Measurements from ENCODE around the gene PTEN.

PTEN gene

DNA sequence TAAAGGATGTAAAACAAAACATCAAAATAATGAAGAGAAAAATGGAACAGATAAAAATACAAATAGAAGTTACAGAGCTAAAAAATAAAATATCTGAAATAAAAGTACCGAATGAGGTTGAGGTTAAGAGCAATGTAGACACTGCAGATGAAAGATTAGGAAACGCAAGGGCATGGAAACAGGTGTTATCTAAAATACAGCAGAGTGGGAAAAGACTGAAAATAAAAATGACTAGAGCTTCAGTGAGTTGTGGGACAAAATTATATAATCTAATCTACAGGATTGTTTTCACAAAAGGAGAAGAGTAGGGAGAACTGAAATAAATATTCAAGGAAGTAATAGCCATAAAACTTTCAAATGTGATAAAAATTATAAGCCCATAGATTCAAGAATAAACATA lies 123.8 kb downstream of the PTEN start:
- no peak for DNase-seq

DNA sequence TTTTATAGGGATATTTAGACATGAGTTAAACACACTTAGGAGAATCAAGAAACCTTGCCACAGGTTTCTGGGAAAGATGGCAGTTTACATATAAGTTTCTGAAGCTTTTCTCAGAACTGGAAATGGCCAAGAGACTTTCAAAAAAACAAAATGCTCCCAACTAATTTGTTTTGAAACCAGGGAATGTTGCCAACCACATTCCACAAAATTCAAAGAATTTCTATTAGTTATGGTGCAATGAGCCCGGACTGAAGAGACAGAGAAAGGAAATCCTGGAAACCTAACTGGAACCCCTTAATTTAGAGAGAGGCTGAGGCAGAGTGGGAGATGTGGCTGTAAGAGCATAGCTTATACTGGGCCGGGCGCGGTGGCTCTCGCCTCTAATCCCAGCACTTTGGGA lies 128.5 kb downstream of the PTEN start:
- DNase-seq = no peak

DNA sequence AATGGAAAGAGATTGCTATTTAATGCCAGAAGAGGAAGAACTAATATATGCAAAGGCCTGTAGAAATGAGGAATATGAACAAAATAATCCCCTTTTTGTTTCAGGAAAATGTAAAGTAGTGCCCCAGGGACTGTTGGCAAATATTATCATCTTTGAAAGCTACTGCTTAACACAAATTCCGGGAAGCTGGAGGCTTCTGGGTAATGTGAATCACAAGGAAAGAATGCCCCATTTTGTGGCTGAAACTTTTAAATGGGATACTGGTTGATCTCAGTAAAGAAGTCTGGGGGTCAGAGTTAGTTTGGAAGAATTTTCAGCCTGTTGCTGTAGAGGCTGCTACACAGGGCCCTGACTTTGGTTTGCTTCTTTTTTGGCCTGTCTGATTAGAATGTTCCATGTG lies 141.0 kb downstream of the PTEN start:
- DNase-seq = no peak

DNA sequence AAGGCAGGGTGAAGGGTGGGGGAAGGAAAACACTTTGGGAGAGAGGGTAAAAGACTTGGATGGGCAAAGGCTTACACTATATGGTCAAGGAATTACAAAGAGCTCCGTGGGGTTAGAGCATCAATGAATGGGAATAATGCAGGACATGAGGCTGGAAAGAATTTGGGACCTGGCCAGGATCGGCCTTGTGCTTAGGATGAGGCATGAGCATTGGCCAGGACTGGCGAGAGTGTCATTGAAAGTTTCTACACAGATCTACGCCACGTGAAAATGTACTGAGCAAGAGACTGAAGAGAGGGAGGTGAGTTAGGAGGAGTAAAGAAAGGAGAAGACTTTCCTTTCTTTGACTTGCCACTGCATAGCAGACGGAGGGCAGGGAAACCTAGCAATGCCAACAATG lies 142.8 kb downstream of the PTEN start:
- DNase-seq = no peak

DNA sequence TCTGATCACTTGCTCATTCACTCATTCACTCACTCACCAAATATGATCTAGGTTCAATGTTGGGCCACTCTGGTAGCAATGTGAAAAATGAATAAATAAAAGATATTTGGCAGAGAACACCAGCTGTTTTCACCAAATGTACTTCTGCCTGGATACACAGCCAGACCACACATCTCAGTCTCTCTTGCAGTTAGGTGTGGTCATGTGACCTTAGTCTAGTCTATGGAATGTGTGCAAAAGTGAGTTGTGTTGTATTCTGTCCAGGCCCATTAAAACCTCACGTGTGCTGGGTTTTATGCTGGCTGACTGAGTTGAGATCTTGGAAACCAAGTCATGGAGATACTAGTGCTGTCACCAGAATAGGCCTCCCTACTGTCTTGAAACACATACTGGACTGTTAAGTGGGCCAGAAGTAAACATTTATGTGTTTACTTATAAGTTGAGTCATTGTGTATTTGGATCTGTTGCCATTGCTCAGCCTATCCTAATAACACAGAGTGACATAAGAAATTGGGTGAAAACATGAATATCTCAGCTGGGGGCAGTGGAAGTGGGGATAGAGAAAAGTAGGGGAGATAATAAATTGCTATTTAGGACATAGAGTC lies 145.5 kb downstream of the PTEN start:
- no peak for DNase-seq

DNA sequence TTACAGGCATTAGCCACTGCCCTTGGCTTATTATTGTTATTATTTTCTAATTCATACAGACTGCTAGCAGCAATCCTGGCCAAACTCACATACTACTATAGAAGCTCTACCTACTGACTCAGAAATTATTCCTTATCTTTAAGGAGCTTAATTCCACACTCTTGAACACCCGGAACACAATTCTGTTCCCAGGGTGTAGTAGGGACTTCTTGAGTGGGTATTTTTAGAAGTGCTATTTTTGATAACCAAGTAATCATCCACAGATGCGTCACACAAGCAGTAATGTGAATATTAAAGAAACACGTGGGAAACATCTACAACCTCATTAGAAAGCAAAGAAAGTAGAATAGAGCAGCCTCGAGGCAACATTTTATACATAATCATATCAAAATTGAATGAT lies 149.2 kb downstream of the PTEN start:
- no peak for DNase-seq

DNA sequence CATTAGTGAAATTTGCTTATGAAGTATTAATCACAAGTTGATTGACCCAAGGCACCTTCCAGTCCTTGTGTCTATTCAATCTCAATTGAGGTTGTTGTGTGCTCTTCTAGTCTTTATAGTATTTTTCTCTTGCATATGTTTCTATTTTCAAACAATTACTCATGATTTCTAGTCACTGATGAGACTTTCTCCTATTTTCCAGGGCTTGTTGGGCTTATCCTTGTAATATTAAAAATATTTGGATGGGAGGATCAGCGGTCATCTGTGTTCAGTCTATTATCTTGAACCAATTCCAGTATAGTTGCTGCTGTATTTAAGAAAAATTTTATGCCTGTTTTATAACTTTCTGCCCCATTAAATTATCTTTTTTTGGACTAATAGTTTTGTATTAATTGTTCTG lies 154.4 kb downstream of the PTEN start:
- no peak for DNase-seq

DNA sequence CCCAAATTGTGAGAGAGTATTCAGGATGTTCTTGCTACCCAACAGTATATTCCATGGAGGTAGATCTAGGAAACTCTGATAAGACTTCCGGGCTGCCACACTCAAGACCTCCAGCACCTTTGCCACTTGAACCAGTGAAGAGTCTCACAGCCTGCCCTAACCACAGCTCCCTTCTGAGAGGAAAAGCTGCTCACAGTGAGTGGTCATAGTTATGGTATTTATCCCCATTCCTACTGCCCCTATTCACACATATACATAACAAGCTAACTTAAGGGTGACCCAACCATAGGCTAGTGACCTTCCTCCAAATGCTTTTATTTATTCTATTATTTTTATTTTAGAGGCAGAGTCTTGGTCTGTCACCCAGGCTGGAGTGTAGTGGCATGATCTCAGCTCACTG lies 156.3 kb downstream of the PTEN start:
- DNase-seq = no peak

Data from NCI-H1048 (cell line).